KOPT-K1 (cell line): Measurements from ENCODE around the gene ZNRF3.
"Not testable (repeated sequence)": the region's sequence is repeated elsewhere in the genome, so short reads cannot be mapped to it uniquely, and the experiment has no call there.

ENCODE experiments used
- H3K27ac ChIP-seq: fragments of 200-600 bp; sonication (generic); 2 replicates; pipeline ENCODE4 v1.5.1; 2016; ENCODE audit warnings: antibody characterized with exemption, mild to moderate bottlenecking, low read depth, low read length; ENCODE audit not compliant: poor library complexity, severe bottlenecking
- H3K36me3 ChIP-seq: fragments of 200-600 bp; sonication (generic); 2 replicates; pipeline ENCODE4 v1.5.1; 2017; ENCODE audit warnings: antibody characterized with exemption, mild to moderate bottlenecking, low read length, moderate library complexity; ENCODE audit not compliant: insufficient read depth
- H3K9me3 ChIP-seq: fragments of 200-600 bp; sonication (generic); 2 replicates; pipeline ENCODE4 v1.5.1; 2017; ENCODE audit warnings: antibody characterized with exemption, low read length, mild to moderate bottlenecking; ENCODE audit not compliant: insufficient read depth, poor library complexity, severe bottlenecking

The ZNRF3 gene

GRCh38 chr22:28894334-28894733 is 11.0 kb downstream of the ZNRF3 start:
- Histone ChIP-seq H3K9me3 (no peaks in the 10 kb centered on the region), H3K36me3 (no peaks in the 10 kb centered on the region), H3K27ac (no peak overlapping the region)

GRCh38 chr22:28894807-28895206 is 11.4 kb downstream of the ZNRF3 start:
- H3K36me3 ChIP-seq = no peaks in the 10 kb centered on the region
- H3K27ac ChIP-seq = no peak overlapping the region
- no peaks in the 10 kb centered on the region for H3K9me3 ChIP-seq

- no peaks in the 10 kb centered on the region for H3K9me3 ChIP-seq
- H3K27ac ChIP-seq = no peak overlapping the region
- no peaks in the 10 kb centered on the region for H3K36me3 ChIP-seq
These were observed 13.2 kb downstream of the ZNRF3 start for GRCh38 chr22:28896611-28897010.

- no peaks in the 10 kb centered on the region for H3K9me3 ChIP-seq
- no peak overlapping the region for H3K27ac ChIP-seq
- H3K36me3 ChIP-seq = no peaks in the 10 kb centered on the region
These were observed 14.9 kb downstream of the ZNRF3 start for GRCh38 chr22:28898233-28898629.

- Histone ChIP-seq H3K9me3 (no peaks in the 10 kb centered on the region), H3K27ac (no peak overlapping the region), H3K36me3 (no peaks in the 10 kb centered on the region)
These were observed 16.0 kb downstream of the ZNRF3 start for GRCh38 chr22:28899199-28899853.

GRCh38 chr22:28900379-28900925 is 17.1 kb downstream of the ZNRF3 start:
- Histone ChIP-seq H3K36me3 (no peaks in the 10 kb centered on the region), H3K27ac (no peak overlapping the region), H3K9me3 (no peaks in the 10 kb centered on the region)

GRCh38 chr22:28902490-28902889 is 19.1 kb downstream of the ZNRF3 start:
- Histone ChIP-seq H3K9me3 (no peaks in the 10 kb centered on the region), H3K27ac (no peak overlapping the region), H3K36me3 (no peaks in the 10 kb centered on the region)

GRCh38 chr22:28903080-28903479 is 19.7 kb downstream of the ZNRF3 start:
- no peaks in the 10 kb centered on the region for H3K36me3 ChIP-seq
- no peaks in the 10 kb centered on the region for H3K9me3 ChIP-seq
- H3K27ac ChIP-seq = no peak overlapping the region

GRCh38 chr22:28903729-28904128 is 20.4 kb downstream of the ZNRF3 start:
- no peak overlapping the region for H3K27ac ChIP-seq
- no peaks in the 10 kb centered on the region for H3K36me3 ChIP-seq
- no peaks in the 10 kb centered on the region for H3K9me3 ChIP-seq

- Histone ChIP-seq H3K36me3 (no peaks in the 10 kb centered on the region), H3K27ac (no peak overlapping the region), H3K9me3 (no peaks in the 10 kb centered on the region)
These were observed 21.0 kb downstream of the ZNRF3 start for GRCh38 chr22:28904211-28904896.

- no peaks in the 10 kb centered on the region for H3K36me3 ChIP-seq
- H3K9me3 ChIP-seq = no peaks in the 10 kb centered on the region
- no peak overlapping the region for H3K27ac ChIP-seq
These were observed 22.0 kb downstream of the ZNRF3 start for GRCh38 chr22:28905256-28905832.

GRCh38 chr22:28906312-28906711 is 22.9 kb downstream of the ZNRF3 start:
- no peak overlapping the region for H3K27ac ChIP-seq
- H3K36me3 ChIP-seq = no peaks in the 10 kb centered on the region
- H3K9me3 ChIP-seq = no peaks in the 10 kb centered on the region

- Histone ChIP-seq H3K9me3 (no peaks in the 10 kb centered on the region), H3K27ac (no peak overlapping the region), H3K36me3 (no peaks in the 10 kb centered on the region)
These were observed 24.1 kb downstream of the ZNRF3 start for GRCh38 chr22:28907311-28908008.

GRCh38 chr22:28908810-28909209 is 25.4 kb downstream of the ZNRF3 start:
- not testable (repeated sequence) for H3K27ac ChIP-seq, H3K36me3 ChIP-seq, H3K9me3 ChIP-seq

- no peaks in the 10 kb centered on the region for H3K36me3 ChIP-seq
- no peak overlapping the region for H3K27ac ChIP-seq
These were observed 26.0 kb downstream of the ZNRF3 start for GRCh38 chr22:28909375-28909774.

More at GRCh38 chr22:28909375-28909774, 26.0 kb downstream of the ZNRF3 start:
- H3K9me3 ChIP-seq = no peaks in the 10 kb centered on the region
